H1 (cell line): ENCODE data around the gene ZNF496.

Experiments
- CEBPB ChIP-seq: IDR thresholded peaks from 2 replicates; pipeline ENCODE4 v1.6.1; 2012; ENCODE audit warnings: low read depth, low read length
- CTCF ChIP-seq, 3 experiments: IDR thresholded peaks; 1 replicate in 2 of 3; 2 replicates in 1 of 3; pipeline versions ENCODE4 v1.5.1 to v1.6.1; 2011; ENCODE audit warnings: low read length in 3 of 3, mild to moderate bottlenecking in 3 of 3, inconsistent platforms in 2 of 3, low read depth in 1 of 3, moderate library complexity in 1 of 3; ENCODE audit not compliant: insufficient read depth in 1 of 3; ENCODE audit errors: control extremely low read depth in 1 of 3
- EGR1 ChIP-seq: IDR thresholded peaks from 2 replicates; pipeline ENCODE4 v1.6.1; 2011; ENCODE audit warnings: low read depth, low read length, borderline replicate concordance
- POLR2A ChIP-seq, 2 experiments: IDR thresholded peaks; 1 replicate in 1 of 2; 2 replicates in 1 of 2; pipeline ENCODE4 v1.6.1; 2011; ENCODE audit warnings: low read depth in 2 of 2, low read length in 2 of 2, mild to moderate bottlenecking in 2 of 2; ENCODE audit errors: control extremely low read depth in 1 of 2
- SP1 ChIP-seq: IDR thresholded peaks from 2 replicates; pipeline ENCODE4 v1.6.1; 2011; ENCODE audit warnings: low read depth, low read length
- USF2 ChIP-seq: IDR thresholded peaks from 2 replicates; pipeline ENCODE4 v1.6.1; 2011; ENCODE audit warnings: low read length, improper control_type of control experiment
- TF ChIP-seq, protein P1 (sequence below): IDR thresholded peaks from 2 replicates; pipeline ENCODE4 v1.6.1; 2012; ENCODE audit warnings: low read length, inconsistent platforms

GRCh38 chr1:247338723-247339275 lies 7.1 kb upstream of the ZNF496 start:
- TF ChIP-seq EGR1 (no peak), SP1 (no peak), CTCF (IDR thresholded peaks at IDR 0.05; ENCODE audit: control extremely low read depth in 1 of 3, insufficient read depth in 1 of 3, low read depth in 1 of 3, low read length in 3 of 3) (no peak), POLR2A (IDR thresholded peaks at IDR 0.05; ENCODE audit: control extremely low read depth in 1 of 2, low read depth in 2 of 2, low read length in 2 of 2) (no peak), CEBPB (no peak), USF2 (no peak)
- TF ChIP-seq, protein P1, sequence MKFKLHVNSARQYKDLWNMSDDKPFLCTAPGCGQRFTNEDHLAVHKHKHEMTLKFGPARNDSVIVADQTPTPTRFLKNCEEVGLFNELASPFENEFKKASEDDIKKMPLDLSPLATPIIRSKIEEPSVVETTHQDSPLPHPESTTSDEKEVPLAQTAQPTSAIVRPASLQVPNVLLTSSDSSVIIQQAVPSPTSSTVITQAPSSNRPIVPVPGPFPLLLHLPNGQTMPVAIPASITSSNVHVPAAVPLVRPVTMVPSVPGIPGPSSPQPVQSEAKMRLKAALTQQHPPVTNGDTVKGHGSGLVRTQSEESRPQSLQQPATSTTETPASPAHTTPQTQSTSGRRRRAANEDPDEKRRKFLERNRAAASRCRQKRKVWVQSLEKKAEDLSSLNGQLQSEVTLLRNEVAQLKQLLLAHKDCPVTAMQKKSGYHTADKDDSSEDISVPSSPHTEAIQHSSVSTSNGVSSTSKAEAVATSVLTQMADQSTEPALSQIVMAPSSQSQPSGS, result no peak
